Kidney (tissue), 14 donors: Measurements from ENCODE around the gene MBLAC2. TPM values are rescaled to one million over a fixed set of nuclear protein-coding genes. Genes with fewer than 3 reads are reported as not detected.
A peak's percentile ranks its signal among the peaks of the same experiment; 100 is the strongest.

Source experiments
- DNase-seq, 5 donors: peaks; one replicate each; pipeline ENCODE4 v3.0.0-alpha.2; 2013 to 2020
- FAIRE-seq: peaks from 2 replicates; lab custom pipeline; 2012; peaks lifted over from hg19 to GRCh38; lab: Jason Lieb, UNC
- H3K27ac ChIP-seq, 2 donors: one replicate each; pipeline ENCODE4 v1.7.0; 2013; ENCODE audit warnings: low read depth in 2 of 2, low read length in 2 of 2, inconsistent platforms in 1 of 2
- H3K27me3 ChIP-seq: one replicate; pipeline ENCODE4 v1.7.1; 2013; ENCODE audit warnings: low read length, inconsistent platforms; ENCODE audit not compliant: control insufficient read depth, insufficient read depth
- H3K36me3 ChIP-seq, 3 donors: one replicate each; pipeline versions ENCODE4 v1.7.0 to v1.7.1; 2013; ENCODE audit warnings: low read length in 3 of 3, control low read depth in 1 of 3, inconsistent platforms in 1 of 3; ENCODE audit not compliant: insufficient read depth in 3 of 3, control insufficient read depth in 2 of 3
- H3K4me1 ChIP-seq, 3 donors: one replicate each; pipeline versions ENCODE4 v1.7.0 to v1.7.1; 2013; ENCODE audit warnings: low read length in 3 of 3, inconsistent platforms in 1 of 3, low read depth in 1 of 3; ENCODE audit not compliant: control insufficient read depth in 2 of 3, insufficient read depth in 2 of 3
- H3K4me3 ChIP-seq, 3 donors: one replicate each; pipeline versions ENCODE4 v1.7.0 to v1.8.1; 2013; ENCODE audit warnings: low read length in 3 of 3, control low read depth in 1 of 3, inconsistent platforms in 1 of 3
- H3K9ac ChIP-seq, 3 donors: one replicate each; pipeline versions ENCODE4 v1.7.0 to v1.7.1; 2013; ENCODE audit warnings: low read length in 3 of 3, control low read depth in 1 of 3, inconsistent platforms in 1 of 3
- H3K9me3 ChIP-seq, 3 donors: one replicate each; pipeline versions ENCODE4 v1.7.0 to v1.7.1; 2013; ENCODE audit warnings: low read length in 3 of 3, control low read depth in 1 of 3, inconsistent platforms in 1 of 3; ENCODE audit not compliant: control insufficient read depth in 2 of 3, insufficient read depth in 1 of 3
- intact Hi-C: fragments of 100-400 bp; cut with DNase I; formaldehyde crosslinking; loops from one replicate; pipeline ENCODE4 v1.11.1; 2022
- polyA plus RNA-seq: library from polyadenylated mRNA; stranded (reverse); fragments of 350-450 nt; fragmentation: Illumina TruSeq; extraction: RNeasy Lipid Tissue Mini Kit (QIAGEN cat#74804); gene quantifications from one replicate; pipeline ENCODE4 v1.2.3, GENCODE V29; 2014; ENCODE audit warnings: low read depth, low replicate concordance; ENCODE audit not compliant: insufficient read depth
- total RNA-seq: library from RNA; stranded (reverse); fragmentation: NEBNext Ultra II Directional; extraction: Animal tissue kit (Norgen Biotek cat#: 25700); gene quantifications from one replicate; pipeline ENCODE4 v1.2.1, GENCODE V29; 2021
- TF ChIP-seq, protein P1 (sequence below): IDR thresholded peaks from 3 replicates; pipeline ENCODE4 v1.5.1; 2012; ENCODE audit warnings: mild to moderate bottlenecking, moderate library complexity, borderline replicate concordance; ENCODE audit not compliant: insufficient read depth; ENCODE audit errors: extremely low read depth
- donor health status: control.
- donor health status: control.
- donor health status: control.
- donor health status: control.
- donor health status: control.
- donor health status: DM: yes; HTN: yes; CAD: no.
- donor health status: Normal renal cell carcinoma (clear cell type).

MBLAC2 gene
- total and polyA plus RNA-seq, 2 donors from 2014 or later = 2.4 to 6.7 TPM

DNA sequence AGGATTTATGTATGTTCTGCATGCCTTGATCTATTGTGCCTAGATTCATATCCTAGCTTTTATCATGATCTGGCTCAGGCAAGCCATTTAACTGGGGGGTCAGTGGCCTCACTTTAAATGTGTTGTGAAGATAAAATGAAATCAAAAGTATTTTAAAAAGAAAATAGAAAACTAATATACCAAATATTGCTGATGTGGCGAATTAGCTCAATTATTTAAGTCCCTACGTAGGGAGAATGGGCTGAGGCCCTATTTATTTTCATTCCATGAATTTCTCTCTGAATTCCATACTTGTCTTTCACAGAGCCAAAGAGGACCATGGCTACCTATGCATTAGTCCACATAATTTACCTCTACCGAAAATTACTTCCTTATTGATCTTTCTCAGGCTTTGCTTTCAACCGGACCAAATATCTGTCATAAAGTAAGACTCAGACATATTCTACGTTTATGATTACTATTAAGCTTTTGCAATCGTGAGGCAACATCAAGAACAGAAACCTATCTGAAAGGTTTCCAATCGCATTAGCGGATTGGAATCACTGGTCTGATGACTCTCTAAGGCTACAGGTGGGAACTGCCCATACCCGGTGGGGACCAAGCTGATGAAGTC, 1.7 kb downstream of the MBLAC2 start:
- FAIRE-seq (no peak), DNase-seq (no peak)
- Histone ChIP-seq H3K9me3 (no peaks in the 10 kb centered on the region), H3K36me3 (no peaks in the 10 kb centered on the region), H3K9ac (peak overlapping the region; percentile 34 to 73 (median 64)), H3K4me1 (peaks cover 0 to 13% (median 8%) of the 10 kb centered on the region in 3 donors), H3K4me3 (peak overlapping the region; percentile 79 to 90 (median 86)), H3K27me3 (no peaks in the 10 kb centered on the region), H3K27ac (no peak overlapping the region)
- TF ChIP-seq, protein P1, sequence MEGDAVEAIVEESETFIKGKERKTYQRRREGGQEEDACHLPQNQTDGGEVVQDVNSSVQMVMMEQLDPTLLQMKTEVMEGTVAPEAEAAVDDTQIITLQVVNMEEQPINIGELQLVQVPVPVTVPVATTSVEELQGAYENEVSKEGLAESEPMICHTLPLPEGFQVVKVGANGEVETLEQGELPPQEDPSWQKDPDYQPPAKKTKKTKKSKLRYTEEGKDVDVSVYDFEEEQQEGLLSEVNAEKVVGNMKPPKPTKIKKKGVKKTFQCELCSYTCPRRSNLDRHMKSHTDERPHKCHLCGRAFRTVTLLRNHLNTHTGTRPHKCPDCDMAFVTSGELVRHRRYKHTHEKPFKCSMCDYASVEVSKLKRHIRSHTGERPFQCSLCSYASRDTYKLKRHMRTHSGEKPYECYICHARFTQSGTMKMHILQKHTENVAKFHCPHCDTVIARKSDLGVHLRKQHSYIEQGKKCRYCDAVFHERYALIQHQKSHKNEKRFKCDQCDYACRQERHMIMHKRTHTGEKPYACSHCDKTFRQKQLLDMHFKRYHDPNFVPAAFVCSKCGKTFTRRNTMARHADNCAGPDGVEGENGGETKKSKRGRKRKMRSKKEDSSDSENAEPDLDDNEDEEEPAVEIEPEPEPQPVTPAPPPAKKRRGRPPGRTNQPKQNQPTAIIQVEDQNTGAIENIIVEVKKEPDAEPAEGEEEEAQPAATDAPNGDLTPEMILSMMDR = no peak
- intact Hi-C loops = no loop called here

DNA sequence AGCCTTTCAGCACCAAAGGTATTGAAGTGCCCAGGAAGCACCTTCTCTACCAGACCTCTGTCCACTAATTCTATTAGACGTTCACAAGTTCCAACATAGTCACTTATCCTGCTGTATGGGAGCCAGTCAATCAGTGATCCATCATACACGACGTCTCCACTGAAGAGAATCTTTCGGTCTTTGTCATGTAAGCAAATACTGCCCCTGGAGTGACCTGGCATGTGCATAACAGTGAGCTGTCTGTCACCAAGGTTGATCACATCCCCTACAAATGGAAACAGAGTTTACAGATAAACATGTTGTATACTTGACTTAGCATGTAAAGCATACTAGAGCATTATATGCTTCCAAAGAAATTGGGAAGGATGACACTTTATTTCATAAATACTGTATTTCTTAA, 13.3 kb downstream of the MBLAC2 start:
- TF ChIP-seq, protein P1 = no peak
- H3K9ac ChIP-seq = no peak overlapping the region
- no peaks in the 10 kb centered on the region for H3K36me3 ChIP-seq
- intact Hi-C loops = no loop called here
- no peaks in the 10 kb centered on the region for H3K27me3 ChIP-seq
- no peaks in the 10 kb centered on the region for H3K4me1 ChIP-seq
- no peak overlapping the region for H3K27ac ChIP-seq
- FAIRE-seq = no peak
- no peaks in the 10 kb centered on the region for H3K9me3 ChIP-seq
- no peak for DNase-seq
- no peak overlapping the region for H3K4me3 ChIP-seq

DNA sequence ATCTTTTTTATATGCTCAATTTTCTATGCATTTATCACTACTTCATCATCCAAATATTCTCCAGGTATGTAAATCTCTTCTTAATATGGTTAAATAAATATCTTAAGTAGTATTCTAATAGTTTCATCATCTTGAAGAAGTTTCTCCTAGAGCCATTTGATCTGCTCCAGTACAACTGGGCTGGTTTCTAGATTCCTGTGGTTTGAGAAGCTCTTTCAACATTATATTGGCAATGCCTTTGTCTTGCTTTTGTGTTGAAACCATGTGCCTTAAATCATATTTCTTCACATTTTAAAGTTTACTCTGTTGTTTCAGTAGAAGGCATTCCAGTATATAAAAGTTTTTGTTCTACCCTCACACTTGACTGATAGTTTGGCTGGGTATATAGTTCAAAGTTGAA, 27.6 kb downstream of the MBLAC2 start:
- no peak overlapping the region for H3K27ac ChIP-seq
- DNase-seq (no peak), FAIRE-seq (no peak)
- no peak overlapping the region for H3K4me3 ChIP-seq
- H3K9me3 ChIP-seq = no peaks in the 10 kb centered on the region
- no peaks in the 10 kb centered on the region for H3K36me3 ChIP-seq
- no peaks in the 10 kb centered on the region for H3K27me3 ChIP-seq
- no peaks in the 10 kb centered on the region for H3K4me1 ChIP-seq
- no peak overlapping the region for H3K9ac ChIP-seq
- TF ChIP-seq, protein P1 = no peak
- intact Hi-C loops = no loop called here

DNA sequence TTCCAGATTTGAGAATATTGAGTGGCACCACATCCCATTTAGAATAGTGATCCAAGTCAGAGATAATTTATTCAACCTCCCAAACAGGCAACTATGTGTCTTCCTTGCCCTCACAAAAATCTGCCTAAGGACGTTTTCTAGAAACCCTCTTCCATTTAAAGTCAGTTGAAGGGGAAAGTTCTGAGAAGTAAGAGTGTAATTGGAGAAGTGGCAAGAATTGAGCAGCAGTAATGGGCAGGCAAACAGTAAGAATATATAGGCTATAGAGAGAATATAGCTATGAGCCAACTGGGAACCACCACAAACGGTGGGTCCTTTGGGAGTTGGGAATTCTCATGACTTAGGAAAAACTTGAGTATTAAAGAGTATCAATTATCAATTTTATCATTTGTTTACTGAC, 33.9 kb downstream of the MBLAC2 start:
- no peak overlapping the region for H3K27ac ChIP-seq
- no peaks in the 10 kb centered on the region for H3K4me1 ChIP-seq
- no peaks in the 10 kb centered on the region for H3K9me3 ChIP-seq
- TF ChIP-seq, protein P1 = no peak
- no peak for FAIRE-seq
- H3K36me3 ChIP-seq = no peaks in the 10 kb centered on the region
- DNase-seq = no peak
- H3K9ac ChIP-seq = no peak overlapping the region
- intact Hi-C loops = no loop called here
- H3K4me3 ChIP-seq = no peak overlapping the region
- H3K27me3 ChIP-seq = no peaks in the 10 kb centered on the region
